ENCODE results near the gene NEUROD4.

Gene NEUROD4

GRCh38 chr12:54997929-54998522 lies 21.7 kb upstream of the NEUROD4 start:
- DNase-seq (ENCODE audit: low read depth in 3 of 3, low spot score in 1 of 3): no peak

- DNase-seq (ENCODE audit: low read depth in 3 of 3, low spot score in 1 of 3): no peak
Measured at GRCh38 chr12:54998958-54999510, 20.7 kb upstream of the NEUROD4 start.

GRCh38 chr12:55001198-55001868 lies 18.4 kb upstream of the NEUROD4 start:
- no peak for DNase-seq (ENCODE audit: low read depth in 3 of 3, low spot score in 1 of 3)

- DNase-seq (ENCODE audit: low read depth in 3 of 3, low spot score in 1 of 3): no peak
Measured at GRCh38 chr12:55002355-55002754, 17.4 kb upstream of the NEUROD4 start.

GRCh38 chr12:55008944-55009585 lies 10.7 kb upstream of the NEUROD4 start:
- DNase-seq (ENCODE audit: low read depth in 3 of 3, low spot score in 1 of 3): no peak

GRCh38 chr12:55017416-55017925 lies 2.3 kb upstream of the NEUROD4 start:
- no peak for DNase-seq (ENCODE audit: low read depth in 3 of 3, low spot score in 1 of 3)

- DNase-seq (ENCODE audit: low read depth in 3 of 3, low spot score in 1 of 3): no peak
Measured at GRCh38 chr12:55024575-55024974, 4.8 kb downstream of the NEUROD4 start.

GRCh38 chr12:55025508-55025907 lies 5.7 kb downstream of the NEUROD4 start:
- no peak for DNase-seq (ENCODE audit: low read depth in 3 of 3, low spot score in 1 of 3)

GRCh38 chr12:55034218-55034617 lies 14.4 kb downstream of the NEUROD4 start:
- DNase-seq (ENCODE audit: low read depth in 3 of 3, low spot score in 1 of 3): no peak

GRCh38 chr12:55036326-55037115 lies 16.7 kb downstream of the NEUROD4 start:
- no peak for DNase-seq (ENCODE audit: low read depth in 3 of 3, low spot score in 1 of 3)

GRCh38 chr12:55037351-55037987 lies 17.7 kb downstream of the NEUROD4 start:
- no peak for DNase-seq (ENCODE audit: low read depth in 3 of 3, low spot score in 1 of 3)

GRCh38 chr12:55039395-55040354 lies 19.9 kb downstream of the NEUROD4 start:
- DNase-seq (ENCODE audit: low read depth in 3 of 3, low spot score in 1 of 3): no peak

GRCh38 chr12:55041345-55042055 lies 21.7 kb downstream of the NEUROD4 start:
- no peak for DNase-seq (ENCODE audit: low read depth in 3 of 3, low spot score in 1 of 3)

- DNase-seq (ENCODE audit: low read depth in 3 of 3, low spot score in 1 of 3): no peak
Measured at GRCh38 chr12:55043542-55043941, 23.8 kb downstream of the NEUROD4 start.

- no peak for DNase-seq (ENCODE audit: low read depth in 3 of 3, low spot score in 1 of 3)
Measured at GRCh38 chr12:55044135-55044534, 24.4 kb downstream of the NEUROD4 start.

- DNase-seq (ENCODE audit: low read depth in 3 of 3, low spot score in 1 of 3): no peak
Measured at GRCh38 chr12:55049676-55050075, 29.9 kb downstream of the NEUROD4 start.

- no peak for DNase-seq (ENCODE audit: low read depth in 3 of 3, low spot score in 1 of 3)
Measured at GRCh38 chr12:55051197-55051947, 31.6 kb downstream of the NEUROD4 start.

- DNase-seq (ENCODE audit: low read depth in 3 of 3, low spot score in 1 of 3): no peak
Measured at GRCh38 chr12:55057481-55057880, 37.7 kb downstream of the NEUROD4 start.
